ENCODE results near the gene SBF2. TPM values are rescaled to one million over a fixed set of nuclear protein-coding genes. Genes with fewer than 3 reads are reported as not detected.

The SBF2 gene
- total RNA-seq, 2 experiments from 2014 or later, result 14.2 to 15.2 TPM

DNA sequence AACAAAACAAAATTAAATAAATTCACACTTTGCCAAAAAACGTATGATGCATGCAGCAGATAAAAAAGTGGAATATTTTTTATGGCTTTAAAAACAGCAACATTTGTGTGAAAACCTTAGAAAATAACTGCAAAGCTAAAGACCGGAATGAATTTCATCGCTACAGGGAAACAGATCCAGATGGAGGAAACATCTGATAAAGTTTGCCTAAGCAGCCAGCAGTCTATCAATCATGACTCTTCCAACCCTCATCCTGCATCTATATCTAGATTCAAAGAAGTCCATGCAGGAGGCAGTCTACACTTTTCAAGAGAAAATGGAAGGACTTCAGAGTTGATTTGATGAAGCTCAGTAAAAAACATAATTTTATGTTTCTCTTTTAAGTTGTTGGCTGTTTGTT is 503.3 kb downstream of the SBF2 start:
- H3K9me3 Mint-ChIP-seq, result no peaks in the 10 kb centered on the region
- Histone ChIP-seq H3K27me3 (ENCODE audit: control insufficient read depth in 1 of 2, insufficient read depth in 2 of 2, low read length in 2 of 2) (no peaks in the 10 kb centered on the region), H3K4me3 (ENCODE audit: low read length) (no peak overlapping the region), H3K4me1 (ENCODE audit: insufficient read depth, low read length) (no peaks in the 10 kb centered on the region), H3K9me3 (ENCODE audit: control insufficient read depth in 1 of 2, insufficient read depth in 1 of 2, low read length in 2 of 2) (no peaks in the 10 kb centered on the region), H3K36me3 (ENCODE audit: insufficient read depth, low read length) (peaks cover 5% of the 10 kb centered on the region), H3K27ac (ENCODE audit: low read depth in 1 of 2, low read length in 2 of 2) (no peak overlapping the region)
- H3K27ac Mint-ChIP-seq, result no peak overlapping the region
- no peak for ATAC-seq (ENCODE audit: poor library complexity)
- intact Hi-C loops (cut with DNase I, micrococcal nuclease), result no loop called here
- DNase-seq, result no peak
- no peaks in the 10 kb centered on the region for H3K4me1 Mint-ChIP-seq (ENCODE audit: low read depth)
- peaks cover 30% of the 10 kb centered on the region for H3K36me3 Mint-ChIP-seq (ENCODE audit: low read depth)
- no peak overlapping the region for H3K4me3 Mint-ChIP-seq
- TF ChIP-seq, protein P1, sequence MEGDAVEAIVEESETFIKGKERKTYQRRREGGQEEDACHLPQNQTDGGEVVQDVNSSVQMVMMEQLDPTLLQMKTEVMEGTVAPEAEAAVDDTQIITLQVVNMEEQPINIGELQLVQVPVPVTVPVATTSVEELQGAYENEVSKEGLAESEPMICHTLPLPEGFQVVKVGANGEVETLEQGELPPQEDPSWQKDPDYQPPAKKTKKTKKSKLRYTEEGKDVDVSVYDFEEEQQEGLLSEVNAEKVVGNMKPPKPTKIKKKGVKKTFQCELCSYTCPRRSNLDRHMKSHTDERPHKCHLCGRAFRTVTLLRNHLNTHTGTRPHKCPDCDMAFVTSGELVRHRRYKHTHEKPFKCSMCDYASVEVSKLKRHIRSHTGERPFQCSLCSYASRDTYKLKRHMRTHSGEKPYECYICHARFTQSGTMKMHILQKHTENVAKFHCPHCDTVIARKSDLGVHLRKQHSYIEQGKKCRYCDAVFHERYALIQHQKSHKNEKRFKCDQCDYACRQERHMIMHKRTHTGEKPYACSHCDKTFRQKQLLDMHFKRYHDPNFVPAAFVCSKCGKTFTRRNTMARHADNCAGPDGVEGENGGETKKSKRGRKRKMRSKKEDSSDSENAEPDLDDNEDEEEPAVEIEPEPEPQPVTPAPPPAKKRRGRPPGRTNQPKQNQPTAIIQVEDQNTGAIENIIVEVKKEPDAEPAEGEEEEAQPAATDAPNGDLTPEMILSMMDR (IDR thresholded peaks at IDR 0.05), result no peak
- POLR2A ChIA-PET, result no interaction called here
- CTCF ChIA-PET, result no interaction called here
- H3K27me3 Mint-ChIP-seq, result no peaks in the 10 kb centered on the region

DNA sequence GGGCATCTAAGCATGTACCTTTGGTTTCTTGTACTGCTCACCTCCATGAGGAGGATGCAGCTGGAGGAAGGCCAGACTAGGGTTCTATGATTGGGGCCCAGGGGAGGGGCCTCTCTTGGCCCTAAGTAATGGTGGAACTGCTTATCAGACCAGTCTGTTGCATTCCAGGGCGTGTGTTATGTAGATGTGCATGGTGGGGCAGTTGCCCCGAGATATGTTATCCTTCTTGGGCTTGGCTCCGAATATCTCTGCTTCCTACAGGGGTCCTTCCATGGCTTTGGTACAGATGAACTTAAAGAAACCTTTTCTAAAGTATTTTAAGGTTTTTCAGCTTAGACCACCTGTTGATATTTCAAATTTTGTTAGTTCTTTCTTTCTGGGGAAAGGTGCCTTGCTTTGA is 504.1 kb downstream of the SBF2 start:
- Histone ChIP-seq H3K27ac (ENCODE audit: low read depth in 1 of 2, low read length in 2 of 2) (no peak overlapping the region), H3K36me3 (ENCODE audit: insufficient read depth, low read length) (peaks cover 5% of the 10 kb centered on the region), H3K4me1 (ENCODE audit: insufficient read depth, low read length) (no peaks in the 10 kb centered on the region), H3K27me3 (ENCODE audit: control insufficient read depth in 1 of 2, insufficient read depth in 2 of 2, low read length in 2 of 2) (no peaks in the 10 kb centered on the region), H3K9me3 (ENCODE audit: control insufficient read depth in 1 of 2, insufficient read depth in 1 of 2, low read length in 2 of 2) (no peaks in the 10 kb centered on the region), H3K4me3 (ENCODE audit: low read length) (no peak overlapping the region)
- ChIA-PET POLR2A (no interaction called here), CTCF (no interaction called here)
- Mint-ChIP-seq H3K9me3 (no peaks in the 10 kb centered on the region), H3K27ac (no peak overlapping the region), H3K4me1 (ENCODE audit: low read depth) (no peaks in the 10 kb centered on the region), H3K27me3 (no peaks in the 10 kb centered on the region), H3K36me3 (ENCODE audit: low read depth) (peaks cover 35% of the 10 kb centered on the region), H3K4me3 (no peak overlapping the region)
- intact Hi-C loops (cut with DNase I, micrococcal nuclease), result no loop called here
- DNase-seq (no peak), ATAC-seq (ENCODE audit: poor library complexity) (no peak)
- TF ChIP-seq, protein P1 (IDR thresholded peaks at IDR 0.05), result no peak

DNA sequence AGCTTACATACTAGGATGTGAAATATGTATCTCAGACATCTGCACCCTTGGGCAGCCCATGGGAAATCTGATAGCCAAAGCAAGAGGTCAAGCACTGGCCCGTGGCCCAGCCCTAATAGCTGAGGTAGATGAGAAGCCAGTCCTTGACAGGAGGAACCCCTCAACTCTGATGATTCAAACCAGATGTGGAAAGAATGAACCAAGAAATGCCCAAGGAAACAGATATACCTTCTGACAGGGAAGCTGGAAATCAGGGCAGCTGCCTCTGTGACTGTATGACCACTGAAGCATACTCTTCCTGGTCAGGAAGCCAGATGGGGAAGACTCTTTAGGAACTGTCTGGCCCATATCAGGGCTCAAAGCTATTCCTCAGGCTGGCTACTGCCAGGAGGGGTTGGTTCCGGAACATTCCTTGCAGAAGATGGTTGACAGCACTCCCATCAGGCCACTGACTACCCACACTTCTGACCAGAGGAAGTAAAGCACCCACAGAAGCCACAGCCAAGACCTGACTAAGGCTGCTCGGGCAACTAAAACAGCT is 506.0 kb downstream of the SBF2 start:
- intact Hi-C loops (cut with DNase I, micrococcal nuclease), result no loop called here
- ATAC-seq (ENCODE audit: poor library complexity), result no peak
- H3K27me3 Mint-ChIP-seq, result no peaks in the 10 kb centered on the region
- no peaks in the 10 kb centered on the region for H3K4me1 Mint-ChIP-seq (ENCODE audit: low read depth)
- H3K4me1 ChIP-seq (ENCODE audit: insufficient read depth, low read length), result no peaks in the 10 kb centered on the region
- TF ChIP-seq, protein P1 (IDR thresholded peaks at IDR 0.05), result no peak
- peaks cover 51% of the 10 kb centered on the region for H3K36me3 Mint-ChIP-seq (ENCODE audit: low read depth)
- CTCF ChIA-PET, result no interaction called here
- no peak for DNase-seq
- peaks cover 5% of the 10 kb centered on the region for H3K36me3 ChIP-seq (ENCODE audit: insufficient read depth, low read length)
- no peaks in the 10 kb centered on the region for H3K9me3 Mint-ChIP-seq
- POLR2A ChIA-PET, result no interaction called here
- no peak overlapping the region for H3K27ac ChIP-seq (ENCODE audit: low read depth in 1 of 2, low read length in 2 of 2)
- no peak overlapping the region for H3K4me3 Mint-ChIP-seq
- no peaks in the 10 kb centered on the region for H3K27me3 ChIP-seq (ENCODE audit: control insufficient read depth in 1 of 2, insufficient read depth in 2 of 2, low read length in 2 of 2)
- H3K27ac Mint-ChIP-seq, result no peak overlapping the region
- no peak overlapping the region for H3K4me3 ChIP-seq (ENCODE audit: low read length)
- no peaks in the 10 kb centered on the region for H3K9me3 ChIP-seq (ENCODE audit: control insufficient read depth in 1 of 2, insufficient read depth in 1 of 2, low read length in 2 of 2)
